ENCODE measurements around the gene AAK1.

GRCh38 chr2:69554981-69555380 is 88.6 kb downstream of the AAK1 start:
- TF ChIP-seq CTCF (IDR thresholded peaks at IDR 0.05; ENCODE audit: insufficient read depth, low read length, poor library complexity, severe bottlenecking) (no peak), EZH2phosphoT487 (conservative IDR thresholded peaks at IDR 0.05; ENCODE audit: low read length) (no peak)
